ENCODE data around the gene RAP2B. TPM values are rescaled to one million over a fixed set of nuclear protein-coding genes. Genes with fewer than 3 reads are reported as not detected.

RAP2B gene
- polyA plus RNA-seq, 3 donors: 17.5 to 35.5 (median 24.7) TPM

DNA sequence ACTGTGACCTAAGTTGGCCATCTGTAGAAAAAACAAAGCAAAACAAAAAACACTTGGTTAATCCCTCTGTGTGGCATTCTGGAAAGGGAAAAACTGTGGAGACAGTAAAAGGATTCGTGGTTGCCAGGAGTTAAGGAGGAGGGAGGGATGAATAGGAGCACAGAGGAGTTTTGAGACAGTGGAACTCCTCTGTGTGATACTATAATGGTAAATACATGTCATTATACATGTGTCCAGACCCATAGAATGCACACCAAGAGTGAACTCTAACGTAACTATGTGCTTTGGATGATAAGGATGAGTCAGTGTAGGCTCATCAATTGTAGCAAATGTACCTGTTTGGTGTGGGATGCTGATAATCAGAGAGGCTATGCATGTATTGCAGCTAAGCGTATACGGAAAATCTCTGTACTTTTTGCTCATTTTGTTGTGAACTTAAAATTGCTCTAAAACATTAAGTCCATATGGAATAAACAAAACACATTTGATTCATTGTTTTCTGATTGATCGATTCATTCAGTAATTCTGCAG lies 33.4 kb downstream of the RAP2B start:
- peaks cover 0 to 4% of the 10 kb centered on the region in 2 donors for H3K36me3 Mint-ChIP-seq
- H3K4me3 Mint-ChIP-seq: no peak overlapping the region
- DNase-seq: no peak
- no peak overlapping the region for H3K27ac Mint-ChIP-seq
- Histone ChIP-seq H3K9me3 (replicated peaks in 1 of 2; ENCODE audit: control insufficient read depth in 1 of 2, insufficient read depth in 1 of 2, low read length in 2 of 2) (no peaks in the 10 kb centered on the region), H3K27ac (ENCODE audit: low read depth in 1 of 2, low read length in 2 of 2) (no peak overlapping the region), H3K4me2 (replicated peaks; ENCODE audit: extremely low read depth, low read length, poor library complexity, severe bottlenecking) (no peak overlapping the region), H3K79me2 (ENCODE audit: insufficient read depth, low read length) (no peaks in the 10 kb centered on the region), H3K4me3 (replicated peaks in 1 of 3; ENCODE audit: low read depth in 2 of 3, low read length in 3 of 3) (no peak overlapping the region), H4K20me1 (ENCODE audit: insufficient read depth, low read length) (no peaks in the 10 kb centered on the region), H3K27me3 (ENCODE audit: control insufficient read depth in 2 of 2, insufficient read depth in 2 of 2, low read length in 2 of 2) (no peaks in the 10 kb centered on the region), H2AFZ (ENCODE audit: insufficient read depth, low read depth, low read length, poor library complexity, severe bottlenecking) (no peak overlapping the region), H3K9ac (ENCODE audit: insufficient read depth, low read length, poor library complexity, severe bottlenecking) (no peak overlapping the region), H3K36me3 (replicated peaks in 1 of 2; ENCODE audit: control insufficient read depth in 1 of 2, insufficient read depth in 2 of 2, low read length in 2 of 2) (no peaks in the 10 kb centered on the region), H3K4me1 (ENCODE audit: control insufficient read depth in 1 of 2, insufficient read depth in 2 of 2, low read length in 2 of 2) (no peaks in the 10 kb centered on the region)
- peaks cover 0 to 1% (median 0%) of the 10 kb centered on the region in 3 donors for H3K27me3 Mint-ChIP-seq (ENCODE audit: low read depth in 3 of 3)
- WGBS (ENCODE audit: insufficient coverage): 83% methylated on average over 1 of the region's 5 CpGs
- H3K4me1 Mint-ChIP-seq: no peaks in the 10 kb centered on the region
- intact Hi-C loops (cut with micrococcal nuclease): no loop called here
- peaks cover 0 to 2% (median 0%) of the 10 kb centered on the region in 7 donors for H3K9me3 Mint-ChIP-seq
- TF ChIP-seq, protein P1, sequence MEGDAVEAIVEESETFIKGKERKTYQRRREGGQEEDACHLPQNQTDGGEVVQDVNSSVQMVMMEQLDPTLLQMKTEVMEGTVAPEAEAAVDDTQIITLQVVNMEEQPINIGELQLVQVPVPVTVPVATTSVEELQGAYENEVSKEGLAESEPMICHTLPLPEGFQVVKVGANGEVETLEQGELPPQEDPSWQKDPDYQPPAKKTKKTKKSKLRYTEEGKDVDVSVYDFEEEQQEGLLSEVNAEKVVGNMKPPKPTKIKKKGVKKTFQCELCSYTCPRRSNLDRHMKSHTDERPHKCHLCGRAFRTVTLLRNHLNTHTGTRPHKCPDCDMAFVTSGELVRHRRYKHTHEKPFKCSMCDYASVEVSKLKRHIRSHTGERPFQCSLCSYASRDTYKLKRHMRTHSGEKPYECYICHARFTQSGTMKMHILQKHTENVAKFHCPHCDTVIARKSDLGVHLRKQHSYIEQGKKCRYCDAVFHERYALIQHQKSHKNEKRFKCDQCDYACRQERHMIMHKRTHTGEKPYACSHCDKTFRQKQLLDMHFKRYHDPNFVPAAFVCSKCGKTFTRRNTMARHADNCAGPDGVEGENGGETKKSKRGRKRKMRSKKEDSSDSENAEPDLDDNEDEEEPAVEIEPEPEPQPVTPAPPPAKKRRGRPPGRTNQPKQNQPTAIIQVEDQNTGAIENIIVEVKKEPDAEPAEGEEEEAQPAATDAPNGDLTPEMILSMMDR (IDR thresholded peaks at IDR 0.05): no peak

DNA sequence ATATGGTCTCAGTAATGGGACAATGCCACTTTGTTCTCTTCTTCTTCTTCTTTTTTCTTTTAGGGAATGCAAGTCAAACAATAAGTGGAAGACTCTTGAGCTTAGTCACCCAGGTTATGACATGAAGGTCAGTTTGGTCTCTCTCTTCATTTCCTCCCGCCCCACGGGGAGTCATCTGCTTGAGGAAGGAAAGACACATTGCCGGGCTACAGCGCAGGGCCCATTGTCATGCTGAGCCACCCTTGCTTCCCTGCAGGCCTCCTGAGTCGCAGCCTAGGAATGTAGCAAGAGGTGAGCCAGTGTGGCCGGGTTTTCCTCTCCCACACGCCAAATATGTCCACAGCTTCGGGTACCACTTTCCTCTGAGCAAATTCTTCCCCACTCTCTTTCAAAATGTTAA lies 47.6 kb downstream of the RAP2B start:
- Histone ChIP-seq H3K9ac (ENCODE audit: insufficient read depth, low read length, poor library complexity, severe bottlenecking) (peak overlapping the region; percentile 45), H3K4me3 (replicated peaks in 1 of 3; ENCODE audit: low read depth in 2 of 3, low read length in 3 of 3) (peak overlapping the region in 1 of 3 experiments; percentile 43), H3K27me3 (ENCODE audit: control insufficient read depth in 2 of 2, insufficient read depth in 2 of 2, low read length in 2 of 2) (no peaks in the 10 kb centered on the region), H3K27ac (ENCODE audit: low read depth in 1 of 2, low read length in 2 of 2) (peak overlapping the region; percentile 65 to 92), H2AFZ (ENCODE audit: insufficient read depth, low read depth, low read length, poor library complexity, severe bottlenecking) (no peak overlapping the region), H3K36me3 (replicated peaks in 1 of 2; ENCODE audit: control insufficient read depth in 1 of 2, insufficient read depth in 2 of 2, low read length in 2 of 2) (no peaks in the 10 kb centered on the region), H3K4me1 (ENCODE audit: control insufficient read depth in 1 of 2, insufficient read depth in 2 of 2, low read length in 2 of 2) (peaks cover 38 to 43% of the 10 kb centered on the region in 2 donors), H3K4me2 (replicated peaks; ENCODE audit: extremely low read depth, low read length, poor library complexity, severe bottlenecking) (peak overlapping the region; percentile 42), H3K79me2 (ENCODE audit: insufficient read depth, low read length) (no peaks in the 10 kb centered on the region), H3K9me3 (replicated peaks in 1 of 2; ENCODE audit: control insufficient read depth in 1 of 2, insufficient read depth in 1 of 2, low read length in 2 of 2) (no peaks in the 10 kb centered on the region), H4K20me1 (ENCODE audit: insufficient read depth, low read length) (no peaks in the 10 kb centered on the region)
- Mint-ChIP-seq H3K9me3 (peaks cover 0 to 2% (median 0%) of the 10 kb centered on the region in 7 donors), H3K27ac (peak overlapping the region; percentile 92 to 99 (median 96)), H3K4me3 (peak overlapping the region; percentile 54 to 64), H3K27me3 (ENCODE audit: low read depth in 3 of 3) (no peaks in the 10 kb centered on the region), H3K4me1 (peaks cover 45% of the 10 kb centered on the region), H3K36me3 (no peaks in the 10 kb centered on the region)
- 3% methylated on average over 5 of the region's 8 CpGs for WGBS (ENCODE audit: insufficient coverage)
- DNase-seq: peak; percentile 92 to 98 (median 94)
- intact Hi-C loops (cut with micrococcal nuclease): loop anchor here (5.0 to 10.0 kb wide), 2 partner anchors 47 to 75 kb away; partner anchors contain the start of gene RAP2B (in 1 of the 2)
- TF ChIP-seq, protein P1 (IDR thresholded peaks at IDR 0.05): no peak
